Chondrocyte (in vitro differentiated cells): ENCODE results near the gene ABTB2. TPM values are rescaled to one million over a fixed set of nuclear protein-coding genes. Genes with fewer than 3 reads are reported as not detected.

ENCODE experiments used
- DNase-seq: peaks from one replicate; pipeline ENCODE4 v3.0.0; 2021; ENCODE audit warnings: mixed read lengths, low spot score
- H3K27ac Mint-ChIP-seq: one replicate; pipeline ENCODE4 v1.8.0; 2021; ENCODE audit warnings: mild to moderate bottlenecking, moderate library complexity, mixed read lengths; ENCODE audit not compliant: unreplicated experiment
- H3K27me3 Mint-ChIP-seq: 2 replicates; pipeline ENCODE4 v1.8.0; 2021; ENCODE audit warnings: low read depth, mixed read lengths
- H3K36me3 Mint-ChIP-seq: 2 replicates; pipeline ENCODE4 v1.8.0; 2021; ENCODE audit warnings: low read depth, mixed read lengths
- H3K4me1 Mint-ChIP-seq: 2 replicates; pipeline ENCODE4 v1.8.0; 2021; ENCODE audit warnings: low read depth, mild to moderate bottlenecking, mixed read lengths
- H3K4me3 Mint-ChIP-seq: one replicate; pipeline ENCODE4 v1.8.0; 2021; ENCODE audit warnings: mild to moderate bottlenecking, moderate library complexity, mixed read lengths; ENCODE audit not compliant: unreplicated experiment
- H3K9me3 Mint-ChIP-seq: 2 replicates; pipeline ENCODE4 v1.8.0; 2021; ENCODE audit warnings: low read depth, mixed read lengths
- total RNA-seq: library from RNA; stranded (reverse); gene quantifications from 3 replicates; pipeline ENCODE4 v1.2.1, GENCODE V29; 2021
- TF ChIP-seq, protein P1 (sequence below): fragments of 200-600 bp; sonication (generic); IDR thresholded peaks from 2 replicates; pipeline ENCODE4 v1.5.0; 2021; ENCODE audit warnings: antibody characterized with exemption, mild to moderate bottlenecking, moderate library complexity

The ABTB2 gene
- total RNA-seq, 1 donor from 2014 or later: 3.1 TPM

DNA sequence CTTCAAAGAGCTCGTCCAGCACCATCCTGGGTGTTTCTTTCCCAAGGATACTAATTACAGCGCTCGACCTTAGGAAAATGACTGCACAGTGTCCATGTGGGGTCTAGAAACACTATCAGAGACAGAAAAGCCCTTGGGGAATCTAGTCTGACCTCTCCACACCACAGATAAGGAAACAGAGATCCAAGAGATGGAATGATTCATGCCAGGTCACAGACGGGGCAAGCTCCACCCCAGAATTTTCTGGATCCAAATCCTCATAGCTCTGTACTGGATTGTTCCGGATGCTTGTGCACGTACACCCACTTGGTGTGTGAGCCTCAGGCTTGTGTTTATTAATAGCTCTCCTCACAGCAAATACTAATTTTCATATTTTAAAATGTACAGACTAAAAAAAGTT lies 11.3 kb downstream of the ABTB2 start:
- TF ChIP-seq, protein P1, sequence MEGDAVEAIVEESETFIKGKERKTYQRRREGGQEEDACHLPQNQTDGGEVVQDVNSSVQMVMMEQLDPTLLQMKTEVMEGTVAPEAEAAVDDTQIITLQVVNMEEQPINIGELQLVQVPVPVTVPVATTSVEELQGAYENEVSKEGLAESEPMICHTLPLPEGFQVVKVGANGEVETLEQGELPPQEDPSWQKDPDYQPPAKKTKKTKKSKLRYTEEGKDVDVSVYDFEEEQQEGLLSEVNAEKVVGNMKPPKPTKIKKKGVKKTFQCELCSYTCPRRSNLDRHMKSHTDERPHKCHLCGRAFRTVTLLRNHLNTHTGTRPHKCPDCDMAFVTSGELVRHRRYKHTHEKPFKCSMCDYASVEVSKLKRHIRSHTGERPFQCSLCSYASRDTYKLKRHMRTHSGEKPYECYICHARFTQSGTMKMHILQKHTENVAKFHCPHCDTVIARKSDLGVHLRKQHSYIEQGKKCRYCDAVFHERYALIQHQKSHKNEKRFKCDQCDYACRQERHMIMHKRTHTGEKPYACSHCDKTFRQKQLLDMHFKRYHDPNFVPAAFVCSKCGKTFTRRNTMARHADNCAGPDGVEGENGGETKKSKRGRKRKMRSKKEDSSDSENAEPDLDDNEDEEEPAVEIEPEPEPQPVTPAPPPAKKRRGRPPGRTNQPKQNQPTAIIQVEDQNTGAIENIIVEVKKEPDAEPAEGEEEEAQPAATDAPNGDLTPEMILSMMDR: no peak
- Mint-ChIP-seq H3K4me1 (peaks cover 67% of the 10 kb centered on the region), H3K9me3 (no peaks in the 10 kb centered on the region), H3K4me3 (no peak overlapping the region), H3K36me3 (no peaks in the 10 kb centered on the region), H3K27ac (peak overlapping the region; percentile 85), H3K27me3 (peaks cover 2% of the 10 kb centered on the region)
- DNase-seq: no peak

GRCh38 chr11:34345991-34346480 lies 11.8 kb downstream of the ABTB2 start:
- Mint-ChIP-seq H3K27me3 (peaks cover 2% of the 10 kb centered on the region), H3K9me3 (no peaks in the 10 kb centered on the region), H3K27ac (peak overlapping the region; percentile 85), H3K36me3 (no peaks in the 10 kb centered on the region), H3K4me1 (peaks cover 70% of the 10 kb centered on the region), H3K4me3 (no peak overlapping the region)
- TF ChIP-seq, protein P1: no peak
- DNase-seq: no peak

DNA sequence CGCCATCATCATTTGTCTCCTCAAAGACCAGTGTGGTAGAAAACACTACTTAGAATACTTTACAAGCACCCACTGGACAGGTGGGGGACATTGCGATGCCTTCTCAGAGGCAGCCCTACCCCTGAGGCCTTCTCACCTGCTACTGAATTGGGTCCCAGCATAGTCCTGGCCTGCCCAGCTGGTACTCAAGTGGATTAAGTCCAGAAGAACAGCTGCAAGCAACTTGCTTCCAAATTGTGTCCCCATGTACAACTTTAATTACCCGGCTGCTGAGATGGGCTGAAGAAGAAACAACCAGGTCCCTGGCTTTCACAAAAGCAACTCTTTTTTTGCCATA lies 12.3 kb downstream of the ABTB2 start:
- no peak for DNase-seq
- Mint-ChIP-seq H3K27ac (peak overlapping the region; percentile 85), H3K9me3 (no peaks in the 10 kb centered on the region), H3K4me3 (no peak overlapping the region), H3K36me3 (no peaks in the 10 kb centered on the region), H3K4me1 (peaks cover 70% of the 10 kb centered on the region), H3K27me3 (peaks cover 2% of the 10 kb centered on the region)
- TF ChIP-seq, protein P1: no peak

- H3K4me3 Mint-ChIP-seq: no peak overlapping the region
- H3K27ac Mint-ChIP-seq: peak overlapping the region; percentile 67
- DNase-seq: no peak
- H3K36me3 Mint-ChIP-seq: no peaks in the 10 kb centered on the region
- no peaks in the 10 kb centered on the region for H3K9me3 Mint-ChIP-seq
- H3K4me1 Mint-ChIP-seq: peaks cover 70% of the 10 kb centered on the region
- peaks cover 2% of the 10 kb centered on the region for H3K27me3 Mint-ChIP-seq
- TF ChIP-seq, protein P1: no peak
Observed at GRCh38 chr11:34344768-34345539, 12.9 kb downstream of the ABTB2 start.

DNA sequence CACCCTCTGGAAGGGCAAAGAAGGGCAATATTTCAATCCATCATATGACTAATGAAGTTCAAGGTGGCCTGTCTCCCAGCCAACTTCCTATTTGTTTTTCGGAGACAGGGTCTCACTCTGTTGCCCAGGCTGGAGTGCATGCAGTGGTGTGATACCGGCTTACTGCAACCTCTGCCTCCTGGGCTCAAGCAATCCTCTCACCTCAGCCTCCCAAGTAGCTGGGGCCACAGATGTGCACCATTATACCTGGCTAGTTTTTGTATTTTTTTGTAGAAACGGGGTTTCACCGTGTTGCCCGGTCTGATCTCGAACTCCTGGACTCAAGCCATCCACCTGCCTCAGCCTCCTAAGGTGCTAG lies 13.4 kb downstream of the ABTB2 start:
- Mint-ChIP-seq H3K27ac (no peak overlapping the region), H3K36me3 (no peaks in the 10 kb centered on the region), H3K27me3 (peaks cover 2% of the 10 kb centered on the region), H3K9me3 (no peaks in the 10 kb centered on the region), H3K4me3 (no peak overlapping the region), H3K4me1 (peaks cover 69% of the 10 kb centered on the region)
- TF ChIP-seq, protein P1: no peak
- DNase-seq: no peak
